ENCODE results near the gene ZXDC. TPM values are rescaled to one million over a fixed set of nuclear protein-coding genes. Genes with fewer than 3 reads are reported as not detected.

The ZXDC gene
- total and polyA plus RNA-seq, 7 donors: 10.6 to 39.5 (median 30.3) TPM

- WGBS, 3 donors: 90 to 93% (median 92%) methylated on average over 16 of the region's 16 CpGs
- intact Hi-C loops (cut with DNase I): no loop called here
- no peak overlapping the region for H3K4me3 ChIP-seq
- DNase-seq (no peak), ATAC-seq (no peak)
- peaks cover 21% of the 10 kb centered on the region for H3K4me1 ChIP-seq
- no peak overlapping the region for H3K27ac ChIP-seq
- no peak for TF ChIP-seq CTCF (IDR thresholded peaks at IDR 0.05)
- H3K27me3 ChIP-seq (ENCODE audit: insufficient read depth in 3 of 3, low read length in 2 of 3): no peaks in the 10 kb centered on the region
- no peaks in the 10 kb centered on the region for H3K9me3 ChIP-seq
- H3K36me3 ChIP-seq (ENCODE audit: insufficient read depth in 1 of 2, low read depth in 1 of 2): no peaks in the 10 kb centered on the region
These were observed 13.3 kb upstream of the ZXDC start for GRCh38 chr3:126488886-126489569.

GRCh38 chr3:126488185-126488584 is 12.5 kb upstream of the ZXDC start:
- DNase-seq (no peak), ATAC-seq (no peak)
- Histone ChIP-seq H3K27ac (no peak overlapping the region), H3K4me1 (peaks cover 24% of the 10 kb centered on the region), H3K36me3 (ENCODE audit: insufficient read depth in 1 of 2, low read depth in 1 of 2) (no peaks in the 10 kb centered on the region), H3K27me3 (ENCODE audit: insufficient read depth in 3 of 3, low read length in 2 of 3) (no peaks in the 10 kb centered on the region), H3K4me3 (no peak overlapping the region), H3K9me3 (no peaks in the 10 kb centered on the region)
- WGBS, 3 donors: 86 to 94% (median 94%) methylated on average over 14 of the region's 14 CpGs
- intact Hi-C loops (cut with DNase I): no loop called here
- no peak for TF ChIP-seq CTCF (IDR thresholded peaks at IDR 0.05)

- H3K36me3 ChIP-seq (ENCODE audit: insufficient read depth in 1 of 2, low read depth in 1 of 2): no peaks in the 10 kb centered on the region
- H3K4me3 ChIP-seq: no peak overlapping the region
- intact Hi-C loops (cut with DNase I): no loop called here
- DNase-seq (no peak), ATAC-seq (peak; percentile 44 to 57 (median 53))
- peak; percentile 20 for TF ChIP-seq CTCF (IDR thresholded peaks at IDR 0.05)
- H3K9me3 ChIP-seq: no peaks in the 10 kb centered on the region
- H3K27ac ChIP-seq: no peak overlapping the region
- no peaks in the 10 kb centered on the region for H3K27me3 ChIP-seq (ENCODE audit: insufficient read depth in 3 of 3, low read length in 2 of 3)
- H3K4me1 ChIP-seq: peaks cover 24% of the 10 kb centered on the region
- 26 to 31% (median 27%) methylated on average over 17 of the region's 17 CpGs for WGBS, 3 donors
These were observed 11.6 kb upstream of the ZXDC start for GRCh38 chr3:126487151-126487771.

GRCh38 chr3:126486360-126486847 is 10.7 kb upstream of the ZXDC start:
- Histone ChIP-seq H3K9me3 (no peaks in the 10 kb centered on the region), H3K36me3 (ENCODE audit: insufficient read depth in 1 of 2, low read depth in 1 of 2) (no peaks in the 10 kb centered on the region), H3K4me1 (peaks cover 23% of the 10 kb centered on the region), H3K27me3 (ENCODE audit: insufficient read depth in 3 of 3, low read length in 2 of 3) (no peaks in the 10 kb centered on the region), H3K4me3 (no peak overlapping the region), H3K27ac (no peak overlapping the region)
- no peak for ATAC-seq
- no peak for TF ChIP-seq CTCF (IDR thresholded peaks at IDR 0.05)
- 39 to 62% (median 44%) methylated on average over 14 of the region's 14 CpGs for WGBS, 3 donors
- DNase-seq: no peak
- intact Hi-C loops (cut with DNase I): no loop called here

Data from psoas muscle (tissue), 8 donors.